IMR-90 (cell line): ENCODE results near the gene ELFN1. TPM values are rescaled to one million over a fixed set of nuclear protein-coding genes. Genes with fewer than 3 reads are reported as not detected.

Source experiments
- ATAC-seq: fragments of 200-7000 bp; cut with Tn5 transposase; 2 replicates; pipeline ENCODE4 v1.9.1; 2020; ENCODE audit warnings: low read depth, mild to moderate bottlenecking, moderate library complexity
- BruUV-seq: library from RNA; stranded (reverse); fragments of 400-500 nt; replicated peaks from 2 replicates; lab custom pipeline; 2021; lab: Mats Ljungman, UMichigan
- CTCF ChIA-PET: fragments of 300-600 bp; formaldehyde crosslinking; extraction: SDS; loops from one replicate; lab custom pipeline; 2021; ENCODE audit warnings: antibody characterized with exemption; lab: Yijun Ruan, JAX
- POLR2A ChIA-PET: fragments of 300-600 bp; sonication (Branson Sonifier 250); formaldehyde crosslinking; loops from one replicate; lab custom pipeline; 2022; ENCODE audit warnings: antibody characterized with exemption; ENCODE audit not compliant: unreplicated experiment; lab: Charles Lee
- DNase-seq: peaks from one replicate; pipeline ENCODE4 v3.0.0; 2013
- H2AFZ ChIP-seq: replicated peaks from 2 replicates; pipeline ENCODE3; 2013; ENCODE audit warnings: low read length, mild to moderate bottlenecking; ENCODE audit not compliant: poor library complexity
- H2AK5ac ChIP-seq: 2 replicates; pipeline ENCODE4 v1.6.1; 2013; ENCODE audit warnings: low read depth, low read length, inconsistent platforms
- H2AK9ac ChIP-seq: replicated peaks from 2 replicates; pipeline ENCODE3; 2013; ENCODE audit warnings: mild to moderate bottlenecking, low read depth, low read length, moderate library complexity; ENCODE audit not compliant: poor library complexity
- H2BK120ac ChIP-seq: 2 replicates; pipeline ENCODE4 v1.6.1; 2013; ENCODE audit warnings: low read depth, low read length, inconsistent platforms
- H2BK15ac ChIP-seq: 3 replicates; pipeline ENCODE4 v1.6.1; 2013; ENCODE audit warnings: low read depth, low read length, inconsistent platforms
- H2BK20ac ChIP-seq: 2 replicates; pipeline ENCODE4 v1.6.1; 2013; ENCODE audit warnings: low read depth, mild to moderate bottlenecking, inconsistent platforms, low read length, moderate library complexity
- H2BK5ac ChIP-seq: 2 replicates; pipeline ENCODE4 v1.6.1; 2013; ENCODE audit warnings: mild to moderate bottlenecking, low read depth, low read length, inconsistent platforms; ENCODE audit not compliant: poor library complexity, severe bottlenecking
- H3K14ac ChIP-seq: replicated peaks from 2 replicates; pipeline ENCODE4 v1.6.1; 2013; ENCODE audit warnings: low read depth, low read length, inconsistent platforms
- H3K18ac ChIP-seq: 2 replicates; pipeline ENCODE4 v1.6.1; 2013; ENCODE audit warnings: low read depth, low read length, control low read depth
- H3K23ac ChIP-seq: 2 replicates; pipeline ENCODE4 v1.6.1; 2013; ENCODE audit warnings: low read depth, low read length, inconsistent platforms
- H3K27ac ChIP-seq: 2 replicates; pipeline ENCODE4 v1.5.1; 2013; ENCODE audit warnings: mild to moderate bottlenecking, control low read depth, low read length; ENCODE audit not compliant: insufficient read depth
- H3K27me3 ChIP-seq: 2 replicates; pipeline ENCODE4 v1.6.1; 2013; ENCODE audit warnings: low read length; ENCODE audit not compliant: control insufficient read depth, insufficient read depth
- H3K36me3 ChIP-seq: 2 replicates; pipeline ENCODE4 v1.6.1; 2013; ENCODE audit warnings: low read length, mixed read lengths; ENCODE audit not compliant: control insufficient read depth, insufficient read depth
- H3K4ac ChIP-seq: 2 replicates; pipeline ENCODE4 v1.6.1; 2013; ENCODE audit warnings: low read depth, low read length, inconsistent platforms
- H3K4me1 ChIP-seq: 2 replicates; pipeline ENCODE4 v1.6.1; 2013; ENCODE audit warnings: low read length, mixed read lengths; ENCODE audit not compliant: control insufficient read depth, insufficient read depth
- H3K4me2 ChIP-seq: 2 replicates; pipeline ENCODE4 v1.6.1; 2013; ENCODE audit warnings: low read depth, mild to moderate bottlenecking, control low read depth, low read length, moderate library complexity
- H3K4me3 ChIP-seq: 2 replicates; pipeline ENCODE4 v1.5.1; 2013; ENCODE audit warnings: low read depth, mild to moderate bottlenecking, control low read depth, low read length, moderate library complexity; ENCODE audit not compliant: insufficient read depth
- H3K56ac ChIP-seq: 2 replicates; pipeline ENCODE4 v1.6.1; 2013; ENCODE audit warnings: low read length, inconsistent platforms; ENCODE audit not compliant: insufficient read depth; ENCODE audit errors: extremely low read depth
- H3K79me1 ChIP-seq, 2 experiments: 2 replicates each; pipeline ENCODE4 v1.6.1; 2013; ENCODE audit warnings: low read length in 2 of 2, inconsistent platforms in 1 of 2, low read depth in 1 of 2
- H3K9ac ChIP-seq: 2 replicates; pipeline ENCODE4 v1.6.1; 2013; ENCODE audit warnings: low read depth, low read length, control low read depth
- H3K9me1 ChIP-seq: 2 replicates; pipeline ENCODE4 v1.6.1; 2013; ENCODE audit warnings: low read length, inconsistent platforms; ENCODE audit not compliant: insufficient read depth
- H3K9me3 ChIP-seq: 2 replicates; pipeline ENCODE4 v1.6.1; 2013; ENCODE audit warnings: low read length; ENCODE audit not compliant: control insufficient read depth, insufficient read depth
- H4K20me1 ChIP-seq: 2 replicates; pipeline ENCODE4 v1.6.1; 2013; ENCODE audit warnings: low read length, inconsistent platforms; ENCODE audit not compliant: insufficient read depth
- H4K5ac ChIP-seq: 2 replicates; pipeline ENCODE4 v1.6.1; 2013; ENCODE audit warnings: mild to moderate bottlenecking, low read depth, low read length, control low read depth
- H4K8ac ChIP-seq, 2 experiments: 2 replicates each; pipeline ENCODE4 v1.6.1; 2013; ENCODE audit warnings: low read depth in 2 of 2, low read length in 2 of 2, control low read depth in 1 of 2, inconsistent platforms in 1 of 2
- H4K91ac ChIP-seq: 2 replicates; pipeline ENCODE4 v1.6.1; 2013; ENCODE audit warnings: low read depth, low read length, inconsistent platforms; ENCODE audit not compliant: insufficient read depth
- BHLHE40 ChIP-seq: fragments of 150-350 bp; IDR thresholded peaks from 2 replicates; pipeline ENCODE4 v1.6.1; 2016; ENCODE audit warnings: mild to moderate bottlenecking, low read depth, low read length
- CEBPB ChIP-seq: IDR thresholded peaks from 2 replicates; pipeline ENCODE4 v1.6.1; 2012; ENCODE audit warnings: low read depth, low read length, improper control_type of control experiment
- CHD1 ChIP-seq: IDR thresholded peaks from 2 replicates; pipeline ENCODE4 v1.6.1; 2012; ENCODE audit warnings: low read depth, low read length, improper control_type of control experiment
- ELK1 ChIP-seq: fragments of 150-350 bp; IDR thresholded peaks from 2 replicates; pipeline ENCODE4 v1.6.1; 2016; ENCODE audit warnings: low read depth, mild to moderate bottlenecking, low read length, moderate library complexity, borderline replicate concordance
- FOS ChIP-seq: fragments of 150-350 bp; IDR thresholded peaks from 2 replicates; pipeline ENCODE4 v1.6.1; 2016; ENCODE audit warnings: low read depth, low read length
- MAFK ChIP-seq: IDR thresholded peaks from 2 replicates; pipeline ENCODE4 v1.6.1; 2012; ENCODE audit warnings: low read depth, low read length, improper control_type of control experiment
- MAZ ChIP-seq: IDR thresholded peaks from 2 replicates; pipeline ENCODE4 v1.6.1; 2012; ENCODE audit warnings: low read depth, mild to moderate bottlenecking, low read length, improper control_type of control experiment, moderate library complexity, borderline replicate concordance
- MXI1 ChIP-seq: IDR thresholded peaks from 2 replicates; pipeline ENCODE4 v1.6.1; 2012; ENCODE audit warnings: low read depth, mild to moderate bottlenecking, low read length, moderate library complexity, borderline replicate concordance
- NFE2L2 ChIP-seq: fragments of 150-350 bp; IDR thresholded peaks from 2 replicates; pipeline ENCODE4 v1.6.1; 2016; ENCODE audit warnings: low read depth, mild to moderate bottlenecking, low read length
- POLR2A ChIP-seq: IDR thresholded peaks from 2 replicates; pipeline ENCODE4 v1.6.1; 2012; ENCODE audit warnings: mild to moderate bottlenecking, low read depth, low read length
- RCOR1 ChIP-seq: IDR thresholded peaks from 2 replicates; pipeline ENCODE4 v1.6.1; 2012; ENCODE audit warnings: mild to moderate bottlenecking, low read length, improper control_type of control experiment; ENCODE audit not compliant: insufficient replicate concordance
- RFX5 ChIP-seq: IDR thresholded peaks from 2 replicates; pipeline ENCODE4 v1.8.0; 2012; ENCODE audit warnings: low read depth, mild to moderate bottlenecking, low read length, moderate library complexity
- SMC3 ChIP-seq: fragments of 150-350 bp; IDR thresholded peaks from 2 replicates; pipeline ENCODE4 v1.6.1; 2016; ENCODE audit warnings: low read depth, mild to moderate bottlenecking, antibody characterized with exemption, low read length, moderate library complexity
- USF2 ChIP-seq: fragments of 150-350 bp; IDR thresholded peaks from 2 replicates; pipeline ENCODE4 v1.6.1; 2017; ENCODE audit warnings: mild to moderate bottlenecking, antibody characterized with exemption, low read length, low read depth
- WGBS, 2 experiments: methylation state at CpG; one replicate each; pipeline versions ENCODE4 v1.1.5 to v1.1.7; 2013; ENCODE audit warnings: missing lambda C conversion rate in 2 of 2; ENCODE audit not compliant: insufficient read length in 1 of 2; ENCODE audit errors: extremely low coverage in 2 of 2; 5-methylcytosine and 5-hydroxymethylcytosine counted together
- dilution Hi-C: fragments of 300-500 bp; cut with HindIII; formaldehyde crosslinking; loops from one replicate; pipeline ENCODE4 v1.14.3; 2018; ENCODE audit warnings: low sequenced_read_pairs; ENCODE audit not compliant: unreplicated experiment
- in situ Hi-C: fragments of 300-500 bp; cut with MboI; formaldehyde crosslinking; loops from 3 replicates; pipeline ENCODE4 v1.14.3; 2019; ENCODE audit warnings: low sequenced_read_pairs, inconsistent platforms, mixed read lengths
- intact Hi-C: fragments of 100-400 bp; cut with micrococcal nuclease; formaldehyde crosslinking; loops from 2 replicates; pipeline ENCODE4 v1.10.0; 2022
- polyA plus RNA-seq, 3 experiments: library from polyadenylated mRNA; depleted of rRNA; stranded (reverse); fragments of >200 nt; gene quantifications; 2 replicates each; pipeline ENCODE4 v1.2.3, GENCODE V29; 2012; ENCODE audit warnings: low replicate concordance in 1 of 3
- total RNA-seq: library from RNA; depleted of rRNA; stranded (reverse); fragments of >200 nt; gene quantifications from 2 replicates; pipeline ENCODE4 v1.2.3, GENCODE V29; 2012

ELFN1 gene
- total and polyA plus RNA-seq, 2 of the 4 experiments (the other 2 are of a cell fraction), result 1.6 to 5.2 TPM

GRCh38 chr7:1677206-1678080 lies 7.4 kb downstream of the ELFN1 start (continued):
- no peak for TF ChIP-seq SMC3

- Histone ChIP-seq H3K23ac (no peak overlapping the region), H3K9me1 (no peaks in the 10 kb centered on the region), H3K9ac (no peak overlapping the region), H2BK5ac (no peak overlapping the region), H3K4me1 (no peaks in the 10 kb centered on the region), H3K56ac (no peak overlapping the region), H2BK20ac (no peak overlapping the region), H4K8ac (no peak overlapping the region), H3K79me1 (peaks cover 0 to 2% of the 10 kb centered on the region in 2 experiments; a peak in 1 of 4 replicates), H3K14ac (no peak overlapping the region), H3K36me3 (no peaks in the 10 kb centered on the region), H3K4me3 (no peak overlapping the region), H3K27me3 (peaks cover 12% of the 10 kb centered on the region; the same call in 1 of the 2 replicates), H3K9me3 (no peaks in the 10 kb centered on the region), H3K4ac (no peak overlapping the region), H2BK15ac (no peak overlapping the region), H4K20me1 (no peaks in the 10 kb centered on the region; the same call in none of the 2 replicates), H2BK120ac (no peak overlapping the region), H2AK9ac (no peak overlapping the region), H2AFZ (peak overlapping the region; percentile 11), H3K18ac (no peak overlapping the region), H3K27ac (no peak overlapping the region), H4K5ac (no peak overlapping the region), H4K91ac (no peak overlapping the region), H2AK5ac (no peak overlapping the region), H3K4me2 (no peak overlapping the region)
- ChIA-PET CTCF (no interaction called here), POLR2A (no interaction called here)
- 84% methylated on average over 10 of the region's 13 CpGs; no CpG with 5 or more reads in 1 of the 2 experiments for WGBS, 2 experiments
- intact Hi-C loops, result no loop called here
- in situ Hi-C loops, result no loop called here
- DNase-seq, result no peak
- no peak for ATAC-seq
- dilution Hi-C loops, result no loop called here
- BruUV-seq, result no TSS peak
- TF ChIP-seq FOS, result no peak
- no peak for TF ChIP-seq CHD1
- TF ChIP-seq NFE2L2, result no peak
- no peak for TF ChIP-seq MAFK
- TF ChIP-seq USF2, result no peak
- no peak for TF ChIP-seq CEBPB
- no peak for TF ChIP-seq BHLHE40
- no peak for TF ChIP-seq RCOR1
- TF ChIP-seq MXI1, result no peak
- no peak for TF ChIP-seq MAZ
- no peak for TF ChIP-seq ELK1
- TF ChIP-seq RFX5, result no peak
- no peak for TF ChIP-seq POLR2A
Observed at GRCh38 chr7:1678081-1678543, 8.0 kb downstream of the ELFN1 start.
